T-helper 1 cell treated with Interleukin-12 subunit alpha and Interleukin-12 subunit beta and Interleukin-4 antibody, amounts not matched to agents 30 μg/mL and 1 μg/mL, for 36 hours (primary cell): Measurements from ENCODE around the gene ZNF614.
A peak's percentile ranks its signal among the peaks of the same experiment; 100 is the strongest.
"Not testable (repeated sequence)": the region's sequence is repeated elsewhere in the genome, so short reads cannot be mapped to it uniquely, and the experiment has no call there.

Experiments used
- H3K27ac Mint-ChIP-seq: one replicate; pipeline ENCODE4 v1.8.0; 2021; ENCODE audit warnings: mild to moderate bottlenecking, mixed read lengths
- H3K27me3 Mint-ChIP-seq: one replicate; pipeline ENCODE4 v1.8.0; 2021; ENCODE audit warnings: low read depth, mixed read lengths
- H3K36me3 Mint-ChIP-seq: one replicate; pipeline ENCODE4 v1.8.0; 2021; ENCODE audit warnings: low read depth, mixed read lengths
- H3K4me1 Mint-ChIP-seq: one replicate; pipeline ENCODE4 v1.8.0; 2021; ENCODE audit warnings: low read depth, mixed read lengths
- H3K4me3 Mint-ChIP-seq: one replicate; pipeline ENCODE4 v1.8.0; 2021; ENCODE audit warnings: mild to moderate bottlenecking, moderate library complexity, mixed read lengths
- H3K9me3 Mint-ChIP-seq: one replicate; pipeline ENCODE4 v1.8.0; 2021; ENCODE audit warnings: mixed read lengths

The ZNF614 gene

GRCh38 chr19:52020506-52020905, 7.7 kb downstream of the ZNF614 start:
- Mint-ChIP-seq H3K27me3 (no peaks in the 10 kb centered on the region), H3K9me3 (peaks cover 81% of the 10 kb centered on the region), H3K36me3 (peaks cover 92% of the 10 kb centered on the region), H3K4me3 (no peak overlapping the region), H3K27ac (no peak overlapping the region), H3K4me1 (peaks cover 3% of the 10 kb centered on the region)

DNA sequence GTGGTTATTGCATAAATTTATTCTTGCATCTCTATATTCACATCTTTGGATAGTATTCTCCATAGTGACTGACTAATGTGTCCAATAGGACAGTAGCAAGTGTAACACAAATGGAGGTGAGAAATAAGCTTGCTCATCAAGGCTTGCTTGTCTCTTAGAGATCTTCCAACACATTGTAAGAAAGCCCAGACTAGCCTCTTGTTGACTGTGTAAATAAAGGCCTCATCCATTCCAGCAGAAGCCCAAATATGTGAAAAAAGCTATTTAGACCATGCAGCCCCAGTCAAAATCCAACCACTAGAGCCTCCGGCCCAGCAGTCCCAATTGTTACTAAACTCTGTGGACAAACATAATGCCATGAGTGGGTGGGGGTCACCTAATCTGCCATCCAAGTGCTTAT, 17.5 kb downstream of the ZNF614 start:
- H3K4me1 Mint-ChIP-seq = peaks cover 11% of the 10 kb centered on the region
- H3K4me3 Mint-ChIP-seq = no peak overlapping the region
- no peaks in the 10 kb centered on the region for H3K27me3 Mint-ChIP-seq
- peaks cover 46% of the 10 kb centered on the region for H3K36me3 Mint-ChIP-seq
- H3K9me3 Mint-ChIP-seq = peaks cover 65% of the 10 kb centered on the region
- H3K27ac Mint-ChIP-seq = no peak overlapping the region

DNA sequence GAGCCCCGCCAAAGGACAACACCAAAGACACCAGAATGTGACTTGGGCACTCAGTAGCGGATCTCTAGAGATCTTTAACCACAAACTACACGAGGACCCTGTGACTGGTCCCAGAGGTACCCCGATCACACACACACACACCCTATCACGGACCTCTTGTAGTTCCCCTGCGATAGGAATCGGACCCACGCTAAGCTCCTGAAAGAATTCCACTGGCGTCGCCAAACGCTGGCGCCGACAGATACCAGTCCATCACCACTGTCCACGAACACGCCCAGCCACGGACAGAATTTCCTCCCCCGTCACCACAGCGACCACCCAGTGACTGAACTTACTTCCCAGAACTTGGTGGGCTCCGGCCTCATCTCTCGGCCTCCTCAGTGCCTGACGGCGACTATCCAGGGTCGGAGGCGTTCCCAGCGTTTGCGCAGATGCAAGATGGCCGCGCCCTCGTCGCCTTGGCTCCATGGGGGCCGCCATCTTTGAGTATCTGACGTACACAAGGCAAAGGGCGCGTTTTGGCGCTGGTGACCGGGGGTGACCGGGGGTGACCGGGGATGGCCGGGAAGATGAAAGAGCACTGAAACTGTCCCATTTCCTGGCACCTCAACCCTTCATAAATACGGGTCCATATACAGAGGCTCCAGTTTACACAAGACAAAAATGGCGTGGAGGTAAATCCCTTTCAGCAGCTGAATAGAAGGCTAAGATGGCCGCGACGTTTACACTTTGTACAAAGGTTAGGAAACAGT, 20.2 kb downstream of the ZNF614 start, which contains the start of gene ZNF615:
ZNF615 (minus strand) TSS at position 406 of the 752 bp plus-strand sequence. CDS start 4,500 bp downstream, outside the sequence.
- H3K27me3 Mint-ChIP-seq = no peaks in the 10 kb centered on the region
- peaks cover 53% of the 10 kb centered on the region for H3K36me3 Mint-ChIP-seq
- peaks cover 68% of the 10 kb centered on the region for H3K9me3 Mint-ChIP-seq
- H3K4me3 Mint-ChIP-seq = peak within 1 kb of the TSS; percentile 93
- peak within 1 kb of the TSS; percentile 95 for H3K27ac Mint-ChIP-seq
- peaks cover 11% of the 10 kb centered on the region for H3K4me1 Mint-ChIP-seq

- peaks cover 50% of the 10 kb centered on the region for H3K36me3 Mint-ChIP-seq
- H3K4me1 Mint-ChIP-seq = peaks cover 11% of the 10 kb centered on the region
- H3K4me3 Mint-ChIP-seq = peak overlapping the region; percentile 93
- no peaks in the 10 kb centered on the region for H3K27me3 Mint-ChIP-seq
- peaks cover 64% of the 10 kb centered on the region for H3K9me3 Mint-ChIP-seq
- peak overlapping the region; percentile 95 for H3K27ac Mint-ChIP-seq
Observed at GRCh38 chr19:52007451-52007805, 20.8 kb downstream of the ZNF614 start.

GRCh38 chr19:51994048-51994644, 34.0 kb downstream of the ZNF614 start:
- Mint-ChIP-seq H3K4me3 (no peak overlapping the region), H3K27me3 (no peaks in the 10 kb centered on the region), H3K4me1 (no peaks in the 10 kb centered on the region), H3K27ac (no peak overlapping the region), H3K9me3 (peaks cover 84% of the 10 kb centered on the region), H3K36me3 (peaks cover 54% of the 10 kb centered on the region)

DNA sequence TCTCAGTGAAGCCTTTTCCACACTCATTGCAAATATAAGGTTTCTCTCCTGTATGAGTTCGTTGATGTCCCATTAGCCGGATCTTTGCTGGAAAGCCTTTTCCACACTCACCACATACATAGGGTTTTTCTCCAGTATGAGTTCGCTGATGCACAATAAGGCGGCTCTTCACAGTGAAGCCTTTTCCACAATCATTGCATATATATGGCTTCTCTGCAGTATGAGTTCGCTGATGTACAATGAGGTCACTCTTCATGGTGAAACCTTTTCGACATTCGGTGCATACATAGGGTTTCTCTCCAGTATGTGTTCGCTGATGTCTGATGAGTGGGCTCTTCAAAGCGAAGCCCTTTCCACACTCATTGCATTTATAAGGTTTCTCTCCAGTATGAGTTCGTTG, 34.8 kb downstream of the ZNF614 start:
- H3K36me3 Mint-ChIP-seq = peaks cover 52% of the 10 kb centered on the region
- H3K9me3 Mint-ChIP-seq = peaks cover 86% of the 10 kb centered on the region
- no peaks in the 10 kb centered on the region for H3K4me1 Mint-ChIP-seq

GRCh38 chr19:51986309-51987291, 41.6 kb downstream of the ZNF614 start, which contains the start of gene ZNF350:
TSS of gene ZNF350 (minus strand) at chr19:51986840. CDS start at chr19:51974360, 12,480 bp downstream.
- H3K27ac Mint-ChIP-seq = peak within 1 kb of the TSS; percentile 88
- peaks cover 9% of the 10 kb centered on the region for H3K4me1 Mint-ChIP-seq
- peaks cover 63% of the 10 kb centered on the region for H3K9me3 Mint-ChIP-seq
- H3K36me3 Mint-ChIP-seq = peaks cover 43% of the 10 kb centered on the region
- H3K27me3 Mint-ChIP-seq = no peaks in the 10 kb centered on the region
- peak within 1 kb of the TSS; percentile 95 for H3K4me3 Mint-ChIP-seq

More for the DNA sequence above, 34.8 kb downstream of the ZNF614 start:
- H3K4me3 Mint-ChIP-seq = no peak overlapping the region
- H3K27ac Mint-ChIP-seq = no peak overlapping the region
- H3K27me3 Mint-ChIP-seq = no peaks in the 10 kb centered on the region

DNA sequence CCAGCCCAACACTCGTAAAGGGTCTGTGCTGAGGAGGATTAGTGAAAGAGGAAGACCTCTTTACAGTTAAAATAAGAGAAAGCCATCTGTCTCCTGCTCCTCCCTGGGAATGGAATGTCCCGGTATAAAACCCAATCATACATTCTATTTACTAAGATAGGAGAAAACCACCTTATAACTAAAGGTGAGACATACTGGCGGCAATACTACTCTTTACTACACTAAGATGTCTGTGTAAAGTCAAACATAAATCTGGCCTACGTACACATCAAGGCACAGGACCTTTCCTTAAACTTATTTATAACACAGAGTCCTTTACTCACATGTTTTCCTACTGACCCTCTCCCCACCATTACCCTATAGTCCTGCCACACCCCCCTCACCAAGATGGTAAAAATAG, 44.8 kb downstream of the ZNF614 start:
- Mint-ChIP-seq H3K9me3 (peaks cover 63% of the 10 kb centered on the region), H3K4me1 (peaks cover 11% of the 10 kb centered on the region), H3K4me3 (no peak overlapping the region), H3K27ac (no peak overlapping the region), H3K36me3 (peaks cover 60% of the 10 kb centered on the region), H3K27me3 (no peaks in the 10 kb centered on the region)

- H3K4me3 Mint-ChIP-seq, H3K27ac Mint-ChIP-seq, H3K4me1 Mint-ChIP-seq, H3K27me3 Mint-ChIP-seq: not testable (repeated sequence)
- Mint-ChIP-seq H3K9me3 (peaks cover 66% of the 10 kb centered on the region), H3K36me3 (peaks cover 61% of the 10 kb centered on the region)
Observed at GRCh38 chr19:51980926-51981325, 47.3 kb downstream of the ZNF614 start.

GRCh38 chr19:51980116-51980736, 48.0 kb downstream of the ZNF614 start:
- peaks cover 3% of the 10 kb centered on the region for H3K4me1 Mint-ChIP-seq

GRCh38 chr19:51978882-51979281, 49.3 kb downstream of the ZNF614 start:
- Mint-ChIP-seq H3K27me3 (no peaks in the 10 kb centered on the region), H3K4me3 (no peak overlapping the region), H3K4me1 (peaks cover 3% of the 10 kb centered on the region), H3K36me3 (peaks cover 68% of the 10 kb centered on the region), H3K9me3 (peaks cover 69% of the 10 kb centered on the region), H3K27ac (no peak overlapping the region)

More at GRCh38 chr19:51980116-51980736, 48.0 kb downstream of the ZNF614 start:
- no peak overlapping the region for H3K4me3 Mint-ChIP-seq
- H3K36me3 Mint-ChIP-seq = peaks cover 62% of the 10 kb centered on the region
- no peak overlapping the region for H3K27ac Mint-ChIP-seq
- no peaks in the 10 kb centered on the region for H3K27me3 Mint-ChIP-seq
- H3K9me3 Mint-ChIP-seq = peaks cover 63% of the 10 kb centered on the region

GRCh38 chr19:51977346-51977745, 50.8 kb downstream of the ZNF614 start:
- no peaks in the 10 kb centered on the region for H3K27me3 Mint-ChIP-seq

DNA sequence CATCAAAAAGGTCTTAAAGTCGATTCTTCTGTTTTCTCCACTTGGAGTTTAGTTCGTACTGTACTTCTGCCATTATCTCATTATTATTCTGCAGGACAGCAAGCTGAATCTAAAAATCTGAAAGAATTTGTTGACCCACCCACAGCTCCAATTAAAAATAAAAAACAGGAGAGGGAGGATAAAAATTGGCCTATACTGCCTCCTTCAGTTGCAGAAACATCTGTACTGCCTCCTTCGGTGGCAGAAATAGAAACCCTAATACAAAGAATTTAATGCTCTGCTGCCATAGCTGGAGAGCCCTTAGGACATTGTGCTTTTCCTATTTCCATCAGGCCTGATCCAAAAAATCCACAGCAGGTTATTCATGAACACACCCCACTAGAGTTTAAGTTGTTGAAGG, 51.3 kb downstream of the ZNF614 start:
- Mint-ChIP-seq H3K4me3 (no peak overlapping the region), H3K4me1 (peaks cover 3% of the 10 kb centered on the region), H3K9me3 (peaks cover 69% of the 10 kb centered on the region), H3K27ac (no peak overlapping the region), H3K27me3 (no peaks in the 10 kb centered on the region), H3K36me3 (peaks cover 73% of the 10 kb centered on the region)

More at GRCh38 chr19:51977346-51977745, 50.8 kb downstream of the ZNF614 start:
- H3K4me3 Mint-ChIP-seq = no peak overlapping the region
- H3K9me3 Mint-ChIP-seq = peaks cover 67% of the 10 kb centered on the region
- peaks cover 71% of the 10 kb centered on the region for H3K36me3 Mint-ChIP-seq
- H3K4me1 Mint-ChIP-seq = peaks cover 3% of the 10 kb centered on the region
- H3K27ac Mint-ChIP-seq = no peak overlapping the region

DNA sequence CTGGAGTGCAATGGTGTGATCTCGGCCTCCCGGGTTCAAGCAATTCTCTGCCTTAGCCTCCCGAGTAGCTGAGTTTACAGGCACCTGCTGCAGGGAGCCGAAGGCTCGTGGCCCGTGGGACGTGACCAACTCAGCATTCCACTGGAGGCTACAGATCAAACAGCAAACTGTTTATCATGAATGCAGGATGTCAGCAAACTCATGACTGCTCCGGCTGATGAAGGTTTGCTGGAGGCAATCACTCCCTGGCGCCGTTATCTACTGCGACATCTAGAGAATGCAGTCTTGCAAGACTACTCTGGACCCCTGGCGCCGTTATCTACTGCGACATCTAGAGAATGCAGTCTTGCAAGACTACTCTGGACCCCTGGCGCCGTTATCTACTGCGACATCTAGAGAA, 52.4 kb downstream of the ZNF614 start:
- not testable (repeated sequence) for H3K4me3 Mint-ChIP-seq

More for the DNA sequence above, 52.4 kb downstream of the ZNF614 start:
- not testable (repeated sequence) for H3K4me1 Mint-ChIP-seq, H3K27me3 Mint-ChIP-seq, H3K27ac Mint-ChIP-seq
- Mint-ChIP-seq H3K9me3 (peaks cover 69% of the 10 kb centered on the region), H3K36me3 (peaks cover 76% of the 10 kb centered on the region)
